Spleen (tissue), 7 donors: Measurements from ENCODE around the gene MAST2.

Source experiments
- CTCF ChIP-seq, 11 experiments: fragments of 200-600 bp in 7 of 11; fragments of 450-650 bp in 4 of 11; sonication (generic) in 4 of 11; IDR thresholded peaks in 8 of 11; conservative IDR thresholded peaks in 3 of 11; 1 replicate in 7 of 11; 2 replicates in 4 of 11; pipeline versions ENCODE4 v1.4.0 to v1.8.0; 2016 to 2021; ENCODE audit warnings: antibody characterized with exemption in 11 of 11, inconsistent platforms in 4 of 11, mild to moderate bottlenecking in 1 of 11
- POLR2A ChIP-seq, 3 donors: fragments of 450-650 bp; IDR thresholded peaks; one replicate each; pipeline ENCODE4 v1.5.1; 2017; ENCODE audit warnings: antibody characterized with exemption in 3 of 3, mild to moderate bottlenecking in 1 of 3
- POLR2AphosphoS5 ChIP-seq, 3 donors: sonication (generic); formaldehyde crosslinking; IDR thresholded peaks; one replicate each; pipeline ENCODE4 v1.5.1; 2017; ENCODE audit warnings: antibody characterized with exemption in 3 of 3
- donor health status: DM: no; HTN: no; CAD: no; lungs with moderate emphysema.
- donor health status: DM: no; HTN: no; CAD: no.
- donor health status: DM: no; HTN: no; CAD: no.

DNA sequence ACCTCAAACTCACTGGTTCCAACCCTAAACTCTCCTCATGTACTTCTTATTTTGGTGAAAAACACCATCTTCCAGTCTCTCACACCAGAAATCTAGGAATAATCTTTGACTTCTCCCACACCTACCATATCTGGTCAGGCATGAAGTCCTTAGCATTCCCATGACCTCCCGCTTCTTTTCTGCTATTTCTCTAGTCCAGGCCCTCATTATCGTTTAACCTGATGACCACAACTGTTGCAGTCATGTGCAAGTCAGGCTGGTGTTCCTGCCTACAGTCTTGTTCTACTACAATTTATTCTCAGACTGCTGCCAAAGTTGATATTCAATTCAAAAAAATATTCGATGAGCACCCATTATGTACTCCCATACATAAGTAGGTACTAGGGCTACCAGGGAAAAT lies 257.7 kb downstream of the MAST2 start:
- TF ChIP-seq CTCF (IDR thresholded peaks at IDR 0.05 in 8 of 11, conservative IDR thresholded peaks at IDR 0.05 in 3 of 11) (no peak), POLR2AphosphoS5 (IDR thresholded peaks at IDR 0.05) (no peak), POLR2A (IDR thresholded peaks at IDR 0.05) (no peak)
